Endothelial cell of umbilical vein (primary cell): Measurements from ENCODE around the gene AHSP. TPM values are rescaled to one million over a fixed set of nuclear protein-coding genes. Genes with fewer than 3 reads are reported as not detected.

Source experiments
- BruUV-seq: library from RNA; stranded (reverse); fragments of 400-500 nt; replicated peaks from 2 replicates; lab custom pipeline; 2021; lab: Mats Ljungman, UMichigan
- CTCF ChIA-PET: fragments of 300-600, 350-600 bp; sonication (Branson Sonifier 250); formaldehyde crosslinking; loops from one replicate; lab custom pipeline; 2021; ENCODE audit warnings: antibody characterized with exemption, inconsistent platforms; lab: Charles Lee
- POLR2A ChIA-PET: fragments of 300-600, 350-600 bp; sonication (Branson Sonifier 250); formaldehyde crosslinking; loops from one replicate; lab custom pipeline; 2021; ENCODE audit warnings: antibody characterized with exemption, inconsistent platforms; lab: Charles Lee
- DNase-seq: peaks from one replicate; pipeline ENCODE4 v3.0.0-alpha.2; 2011; ENCODE audit warnings: low read depth, low spot score
- FAIRE-seq: peaks from 2 replicates; lab custom pipeline; 2011; peaks lifted over from hg19 to GRCh38; lab: Jason Lieb, UNC
- H2AFZ ChIP-seq: 2 replicates; pipeline ENCODE4 v1.6.0; 2012; ENCODE audit warnings: low read depth, low read length, control low read depth, inconsistent platforms
- H3K27ac ChIP-seq: 2 replicates; pipeline ENCODE4 v1.5.1; 2011; ENCODE audit warnings: low read depth, mild to moderate bottlenecking, control low read depth, low read length, moderate library complexity; ENCODE audit not compliant: insufficient read depth
- H3K27me3 ChIP-seq, 2 experiments: 2 replicates each; pipeline versions ENCODE4 v1.6.0 to v1.6.1; 2011; ENCODE audit warnings: low read length in 2 of 2, mixed read lengths in 1 of 2; ENCODE audit not compliant: control insufficient read depth in 2 of 2, insufficient read depth in 2 of 2
- H3K36me3 ChIP-seq, 2 experiments: 2 replicates in 1 of 2; 3 replicates in 1 of 2; pipeline ENCODE4 v1.5.1; 2011; ENCODE audit warnings: low read length in 2 of 2, mild to moderate bottlenecking in 1 of 2, moderate library complexity in 1 of 2; ENCODE audit not compliant: control insufficient read depth in 2 of 2, insufficient read depth in 2 of 2; ENCODE audit errors: extremely low read depth in 1 of 2
- H3K4me1 ChIP-seq: 3 replicates; pipeline ENCODE4 v1.5.1; 2011; ENCODE audit warnings: mild to moderate bottlenecking, low read length; ENCODE audit not compliant: control insufficient read depth, insufficient read depth; ENCODE audit errors: extremely low read depth
- H3K4me2 ChIP-seq: 2 replicates; pipeline ENCODE4 v1.6.1; 2011; ENCODE audit warnings: low read length, control low read depth, mixed read lengths; ENCODE audit not compliant: insufficient read depth
- H3K4me3 ChIP-seq, 3 experiments: fragments of 200-600 bp in 1 of 3; sonication (generic), shearing (Covaris generic) in 1 of 3; replicated peaks in 1 of 3; 2 replicates each; pipeline ENCODE4 v1.5.1; 2011 to 2016; ENCODE audit warnings: control low read depth in 3 of 3, low read length in 3 of 3, mild to moderate bottlenecking in 2 of 3, inconsistent platforms in 1 of 3, low read depth in 1 of 3, moderate library complexity in 1 of 3; ENCODE audit not compliant: insufficient read depth in 1 of 3
- H3K79me2 ChIP-seq: 2 replicates; pipeline ENCODE4 v1.6.0; 2012; ENCODE audit warnings: low read length, inconsistent platforms; ENCODE audit not compliant: control insufficient read depth, insufficient read depth
- H3K9ac ChIP-seq: replicated peaks from 2 replicates; pipeline ENCODE3; 2011; ENCODE audit warnings: low read length, control low read depth; ENCODE audit not compliant: insufficient read depth; ENCODE audit errors: extremely low read depth
- H3K9me1 ChIP-seq: replicated peaks from 3 replicates; pipeline ENCODE4 v1.6.0; 2011; ENCODE audit warnings: mild to moderate bottlenecking, low read length; ENCODE audit not compliant: control insufficient read depth, insufficient read depth; ENCODE audit errors: extremely low read depth
- H3K9me3 ChIP-seq: replicated peaks from 2 replicates; pipeline ENCODE4 v1.5.1; 2012; ENCODE audit warnings: low read length, inconsistent platforms; ENCODE audit not compliant: control insufficient read depth, insufficient read depth
- H4K20me1 ChIP-seq: replicated peaks from 2 replicates; pipeline ENCODE3; 2011; ENCODE audit warnings: mild to moderate bottlenecking, low read length; ENCODE audit not compliant: control insufficient read depth, insufficient read depth; ENCODE audit errors: extremely low read depth
- EZH2 ChIP-seq: IDR thresholded peaks from 2 replicates; pipeline ENCODE4 v1.6.1; 2012; ENCODE audit warnings: borderline replicate concordance, low read depth, mild to moderate bottlenecking, moderate library complexity, low read length, inconsistent platforms; ENCODE audit not compliant: severe bottlenecking
- FOS ChIP-seq: IDR thresholded peaks from 2 replicates; pipeline ENCODE4 v1.6.1; 2011; ENCODE audit warnings: mild to moderate bottlenecking, low read length, moderate library complexity, borderline replicate concordance; ENCODE audit not compliant: insufficient read depth
- GATA2 ChIP-seq: IDR thresholded peaks from 2 replicates; pipeline ENCODE4 v1.7.0; 2011; ENCODE audit warnings: low read depth, mild to moderate bottlenecking, moderate library complexity, mixed read lengths, low read length; ENCODE audit not compliant: insufficient read length, insufficient read depth
- JUN ChIP-seq: IDR thresholded peaks from 2 replicates; pipeline ENCODE4 v1.6.1; 2011; ENCODE audit warnings: borderline replicate concordance, low read depth; ENCODE audit not compliant: insufficient read length, insufficient read depth
- MYC ChIP-seq: IDR thresholded peaks from one replicate; pipeline ENCODE4 v1.6.1; 2011; ENCODE audit warnings: mild to moderate bottlenecking, low read depth, low read length
- POLR2A ChIP-seq: IDR thresholded peaks from 2 replicates; pipeline ENCODE4 v1.6.1; 2012; ENCODE audit warnings: low read depth, mild to moderate bottlenecking, control low read depth, low read length
- POLR2AphosphoS5 ChIP-seq: IDR thresholded peaks from 2 replicates; pipeline ENCODE4 v1.6.1; 2012; ENCODE audit warnings: low read depth, mild to moderate bottlenecking, control low read depth, low read length, moderate library complexity; ENCODE audit not compliant: insufficient read depth
- dilution Hi-C: fragments of 300-500 bp; cut with MboI; formaldehyde crosslinking; loops from one replicate; pipeline ENCODE4 v1.15.0; 2019; ENCODE audit warnings: low sequenced_read_pairs; ENCODE audit not compliant: extremely low pct_ligation_motif_present
- intact Hi-C: fragments of 100-400 bp; cut with micrococcal nuclease; formaldehyde crosslinking; loops from one replicate; pipeline ENCODE4 v1.10.0; 2022
- polyA plus RNA-seq, 4 experiments: library from polyadenylated mRNA; depleted of rRNA in 3 of 4; stranded (reverse) in 3 of 4; unstranded in 1 of 4; fragments of >200 nt; gene quantifications; 2 replicates each; pipeline versions ENCODE4 v1.2.1 to v1.2.3, GENCODE V29; 2011 to 2012; ENCODE audit warnings: missing spikeins in 1 of 4
- total RNA-seq: library from RNA; stranded (reverse); gene quantifications from 2 replicates; pipeline ENCODE4 v1.2.3, GENCODE V29; 2021
- TF ChIP-seq, protein P1 (sequence below): IDR thresholded peaks from 2 replicates; pipeline ENCODE4 v1.6.1; 2011; ENCODE audit not compliant: insufficient read depth, insufficient read length
- TF ChIP-seq, protein P2 (sequence below), 2 donors: IDR thresholded peaks; 1 replicate in 1 of 2; 2 replicates in 1 of 2; pipeline ENCODE4 v1.5.1; 2011; ENCODE audit warnings: low read length in 2 of 2, mild to moderate bottlenecking in 2 of 2, moderate library complexity in 2 of 2, control low read depth in 1 of 2, inconsistent platforms in 1 of 2, low read depth in 1 of 2; ENCODE audit not compliant: insufficient read depth in 1 of 2; ENCODE audit errors: extremely low read depth in 1 of 2

AHSP gene
- total and polyA plus RNA-seq, 2 donors (not counting 3 experiments of a cell fraction or from before 2014, with no cell fraction given) = not detected

DNA sequence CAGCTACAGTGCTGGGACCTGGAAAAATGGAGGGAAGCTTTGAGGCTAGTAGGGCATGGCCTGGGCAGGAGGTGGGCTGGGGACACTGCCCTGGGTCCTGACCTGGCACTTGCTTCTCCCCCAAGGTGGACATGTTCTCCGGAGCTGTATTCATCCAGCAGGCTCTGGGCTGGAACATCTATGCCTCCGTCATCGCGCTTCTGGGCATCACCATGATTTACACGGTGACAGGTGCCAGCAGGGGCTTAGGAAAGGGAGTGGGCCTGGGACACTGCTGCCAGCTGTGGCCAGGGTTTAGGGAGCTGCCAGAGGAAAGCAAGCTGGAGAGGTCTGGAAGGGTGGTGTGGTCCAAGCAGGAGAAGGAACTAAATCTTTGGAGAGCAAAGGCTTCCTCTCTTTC is 41.7 kb upstream of the AHSP start:
- dilution Hi-C loops = no loop called here
- H3K36me3 ChIP-seq = no peaks in the 10 kb centered on the region
- H3K4me3 ChIP-seq = no peak overlapping the region

More for the DNA sequence above, 41.7 kb upstream of the AHSP start:
- Histone ChIP-seq H3K4me1 (peaks cover 11% of the 10 kb centered on the region), H3K27ac (no peak overlapping the region), H3K79me2 (no peaks in the 10 kb centered on the region), H3K27me3 (peaks cover 3 to 24% of the 10 kb centered on the region in 2 experiments), H3K4me2 (no peak overlapping the region), H3K9ac (no peak overlapping the region), H4K20me1 (no peaks in the 10 kb centered on the region), H3K9me1 (no peaks in the 10 kb centered on the region), H3K9me3 (no peaks in the 10 kb centered on the region), H2AFZ (no peak overlapping the region)
- no peak for DNase-seq
- ChIA-PET CTCF (no interaction called here), POLR2A (interaction anchor here (1.3 kb wide), 1 partner anchor 8 kb away, joined by 3 read pairs; no protein-coding TSS in a partner anchor)
- intact Hi-C loops = no loop called here
- FAIRE-seq = no peak
- TF ChIP-seq, protein P1, sequence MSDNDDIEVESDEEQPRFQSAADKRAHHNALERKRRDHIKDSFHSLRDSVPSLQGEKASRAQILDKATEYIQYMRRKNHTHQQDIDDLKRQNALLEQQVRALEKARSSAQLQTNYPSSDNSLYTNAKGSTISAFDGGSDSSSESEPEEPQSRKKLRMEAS = no peak
- no peak for TF ChIP-seq JUN
- no peak for TF ChIP-seq POLR2AphosphoS5
- no peak for TF ChIP-seq MYC
- TF ChIP-seq, protein P2, sequence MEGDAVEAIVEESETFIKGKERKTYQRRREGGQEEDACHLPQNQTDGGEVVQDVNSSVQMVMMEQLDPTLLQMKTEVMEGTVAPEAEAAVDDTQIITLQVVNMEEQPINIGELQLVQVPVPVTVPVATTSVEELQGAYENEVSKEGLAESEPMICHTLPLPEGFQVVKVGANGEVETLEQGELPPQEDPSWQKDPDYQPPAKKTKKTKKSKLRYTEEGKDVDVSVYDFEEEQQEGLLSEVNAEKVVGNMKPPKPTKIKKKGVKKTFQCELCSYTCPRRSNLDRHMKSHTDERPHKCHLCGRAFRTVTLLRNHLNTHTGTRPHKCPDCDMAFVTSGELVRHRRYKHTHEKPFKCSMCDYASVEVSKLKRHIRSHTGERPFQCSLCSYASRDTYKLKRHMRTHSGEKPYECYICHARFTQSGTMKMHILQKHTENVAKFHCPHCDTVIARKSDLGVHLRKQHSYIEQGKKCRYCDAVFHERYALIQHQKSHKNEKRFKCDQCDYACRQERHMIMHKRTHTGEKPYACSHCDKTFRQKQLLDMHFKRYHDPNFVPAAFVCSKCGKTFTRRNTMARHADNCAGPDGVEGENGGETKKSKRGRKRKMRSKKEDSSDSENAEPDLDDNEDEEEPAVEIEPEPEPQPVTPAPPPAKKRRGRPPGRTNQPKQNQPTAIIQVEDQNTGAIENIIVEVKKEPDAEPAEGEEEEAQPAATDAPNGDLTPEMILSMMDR (IDR thresholded peaks at IDR 0.05; ENCODE audit: extremely low read depth in 1 of 2, insufficient read depth in 1 of 2, low read depth in 1 of 2, low read length in 2 of 2) = no peak
- no peak for TF ChIP-seq GATA2
- no peak for TF ChIP-seq FOS
- TF ChIP-seq POLR2A = no peak
- TF ChIP-seq EZH2 = no peak
- no TSS peak for BruUV-seq
